Kidney epithelial cell (primary cell): ENCODE data around the gene ARHGDIA. TPM values are rescaled to one million over a fixed set of nuclear protein-coding genes. Genes with fewer than 3 reads are reported as not detected.
A peak's percentile ranks its signal among the peaks of the same experiment; 100 is the strongest.

Source experiments
- DNase-seq: peaks from one replicate; pipeline ENCODE4 v3.0.0-alpha.2; 2010; ENCODE audit warnings: low read depth
- H3K27me3 ChIP-seq: 2 replicates; pipeline ENCODE4 v1.6.0; 2011; ENCODE audit warnings: low read length; ENCODE audit not compliant: control insufficient read depth, insufficient read depth
- H3K36me3 ChIP-seq: 2 replicates; pipeline ENCODE4 v1.5.1; 2011; ENCODE audit warnings: low read length; ENCODE audit not compliant: control insufficient read depth, insufficient read depth
- H3K4me3 ChIP-seq: 2 replicates; pipeline ENCODE4 v1.5.1; 2011; ENCODE audit warnings: low read depth, mild to moderate bottlenecking, control low read depth, low read length
- CTCF ChIP-seq: IDR thresholded peaks from 2 replicates; pipeline ENCODE4 v1.5.1; 2011; ENCODE audit warnings: mild to moderate bottlenecking, moderate library complexity, low read length, control low read depth, inconsistent platforms; ENCODE audit not compliant: insufficient read depth, poor library complexity, severe bottlenecking
- total RNA-seq: library from RNA; depleted of rRNA; stranded (reverse); fragments of >200 nt; gene quantifications from 2 replicates; pipeline ENCODE4 v1.2.3, GENCODE V29; 2015

The ARHGDIA gene
- total RNA-seq, 1 donor from 2014 or later, result 243 TPM

- H3K36me3 ChIP-seq, result peaks cover 6% of the 10 kb centered on the region
- DNase-seq, result no peak
- no peak for TF ChIP-seq CTCF
- H3K27me3 ChIP-seq, result no peaks in the 10 kb centered on the region
- peak overlapping the region; percentile 51 for H3K4me3 ChIP-seq
Observed at GRCh38 chr17:81910840-81911276, 39.7 kb upstream of the ARHGDIA start.

- TF ChIP-seq CTCF, result no peak
- H3K4me3 ChIP-seq, result peak overlapping the region; percentile 51
- no peak for DNase-seq
- no peaks in the 10 kb centered on the region for H3K27me3 ChIP-seq
- H3K36me3 ChIP-seq, result peaks cover 4% of the 10 kb centered on the region
Observed at GRCh38 chr17:81909966-81910839, 39.1 kb upstream of the ARHGDIA start.

- DNase-seq, result no peak
- Histone ChIP-seq H3K4me3 (no peak overlapping the region), H3K27me3 (no peaks in the 10 kb centered on the region), H3K36me3 (peaks cover 3% of the 10 kb centered on the region)
- TF ChIP-seq CTCF, result no peak
Observed at GRCh38 chr17:81909231-81909630, 38.1 kb upstream of the ARHGDIA start.

DNA sequence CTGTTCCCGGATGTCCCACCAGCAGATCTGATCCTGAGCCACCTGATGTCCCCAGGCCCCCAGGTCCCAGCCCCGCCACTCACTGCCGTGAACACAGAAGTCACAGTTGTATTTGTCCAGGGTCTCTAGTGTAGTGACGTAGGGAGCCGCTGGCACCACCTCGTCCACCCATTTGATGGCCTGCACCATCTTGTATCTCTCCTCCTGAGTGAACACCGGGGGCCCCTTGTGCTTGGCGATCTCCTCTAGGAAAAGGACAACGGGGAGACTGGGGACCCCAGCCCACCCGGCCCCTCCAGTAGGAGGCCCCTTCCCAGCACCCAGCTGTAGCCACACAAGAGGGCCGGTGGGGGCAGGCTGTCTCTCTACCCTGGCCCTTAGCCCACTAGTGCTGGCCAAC, 37.7 kb upstream of the ARHGDIA start:
- no peak overlapping the region for H3K4me3 ChIP-seq
- H3K36me3 ChIP-seq, result peaks cover 1% of the 10 kb centered on the region
- no peak for TF ChIP-seq CTCF
- H3K27me3 ChIP-seq, result no peaks in the 10 kb centered on the region
- no peak for DNase-seq

- TF ChIP-seq CTCF, result no peak
- Histone ChIP-seq H3K36me3 (no peaks in the 10 kb centered on the region), H3K4me3 (no peak overlapping the region), H3K27me3 (peaks cover 4% of the 10 kb centered on the region)
- no peak for DNase-seq
Observed at GRCh38 chr17:81907219-81908145, 36.3 kb upstream of the ARHGDIA start.
